Measurements from ENCODE around the gene KIRREL3. TPM values are rescaled to one million over a fixed set of nuclear protein-coding genes. Genes with fewer than 3 reads are reported as not detected.
"Not testable (repeated sequence)": the region's sequence is repeated elsewhere in the genome, so short reads cannot be mapped to it uniquely, and the experiment has no call there.

The KIRREL3 gene
- total RNA-seq, 4 donors from 2014 or later: 0.19 TPM; not detected in 3

- Histone ChIP-seq H3K27ac (no peak overlapping the region), H3K4me3 (no peak overlapping the region), H3K27me3 (no peaks in the 10 kb centered on the region), H3K4me1 (peaks cover 16 to 41% (median 25%) of the 10 kb centered on the region in 3 donors), H3K9me3 (no peaks in the 10 kb centered on the region), H3K36me3 (no peaks in the 10 kb centered on the region)
- intact Hi-C loops (cut with DNase I): no loop called here
- 85 to 88% methylated on average over 4 of the region's 4 CpGs for WGBS, 2 donors
- no peak for TF ChIP-seq CTCF (IDR thresholded peaks at IDR 0.05)
- no peak for TF ChIP-seq POLR2A (IDR thresholded peaks at IDR 0.05)
- no peak for DNase-seq
These were observed 603.6 kb downstream of the KIRREL3 start for GRCh38 chr11:126396965-126397364.

GRCh38 chr11:126396266-126396665, 604.3 kb downstream of the KIRREL3 start:
- H3K27me3 ChIP-seq; DNase-seq; H3K4me3 ChIP-seq; H3K36me3 ChIP-seq; intact Hi-C loops (cut with DNase I); H3K9me3 ChIP-seq: not testable (repeated sequence)
- Histone ChIP-seq H3K4me1 (peaks cover 16 to 48% (median 26%) of the 10 kb centered on the region in 3 donors), H3K27ac (peak overlapping the region in 1 of 4 donors; percentile 34)
- WGBS, 2 donors: 99% methylated on average over 11 of the region's 15 CpGs; no CpG with 5 or more reads in 1 of the 2 donors

- DNase-seq: not testable (repeated sequence)
These were observed 604.8 kb downstream of the KIRREL3 start for GRCh38 chr11:126395784-126396183.

GRCh38 chr11:126394634-126395072, 605.9 kb downstream of the KIRREL3 start:
- H3K27me3 ChIP-seq; H3K9me3 ChIP-seq; H3K36me3 ChIP-seq; DNase-seq; intact Hi-C loops (cut with DNase I); H3K4me3 ChIP-seq: not testable (repeated sequence)
- 56 to 60% methylated on average over 1 to 3 of the region's 7 CpGs for WGBS, 2 donors
- peak overlapping the region in 3 of 4 donors; percentile 2 to 42 (median 25) for H3K27ac ChIP-seq
- H3K4me1 ChIP-seq: peaks cover 16 to 54% (median 26%) of the 10 kb centered on the region in 3 donors

More at GRCh38 chr11:126395784-126396183, 604.8 kb downstream of the KIRREL3 start:
- Histone ChIP-seq H3K4me1 (peaks cover 16 to 51% (median 26%) of the 10 kb centered on the region in 3 donors), H3K27ac (peak overlapping the region in 2 of 4 donors; percentile 39 to 58)
- H3K36me3 ChIP-seq; H3K4me3 ChIP-seq; intact Hi-C loops (cut with DNase I); H3K27me3 ChIP-seq; H3K9me3 ChIP-seq: not testable (repeated sequence)
- WGBS, 2 donors: 91 to 100% methylated on average over 1 to 5 of the region's 13 CpGs

- intact Hi-C loops (cut with DNase I): no loop called here
- no peaks in the 10 kb centered on the region for H3K27me3 ChIP-seq
- H3K4me3 ChIP-seq: no peak overlapping the region
- no peak for DNase-seq
- H3K36me3 ChIP-seq: no peaks in the 10 kb centered on the region
- H3K9me3 ChIP-seq: no peaks in the 10 kb centered on the region
- TF ChIP-seq CTCF (IDR thresholded peaks at IDR 0.05): no peak
- TF ChIP-seq POLR2A (IDR thresholded peaks at IDR 0.05): no peak
- 52 to 64% methylated on average over 1 to 3 of the region's 3 CpGs for WGBS, 2 donors
- H3K4me1 ChIP-seq: peaks cover 16 to 54% (median 26%) of the 10 kb centered on the region in 3 donors
- H3K27ac ChIP-seq: peak overlapping the region in 3 of 4 donors; percentile 2 to 51 (median 25)
These were observed 606.5 kb downstream of the KIRREL3 start for GRCh38 chr11:126394036-126394435.

- no peaks in the 10 kb centered on the region for H3K36me3 ChIP-seq
- DNase-seq: no peak
- peak overlapping the region in 3 of 4 donors; percentile 14 to 30 (median 19) for H3K27ac ChIP-seq
- H3K4me1 ChIP-seq: peaks cover 16 to 57% (median 29%) of the 10 kb centered on the region in 3 donors
- no peaks in the 10 kb centered on the region for H3K9me3 ChIP-seq
- intact Hi-C loops (cut with DNase I): no loop called here
- TF ChIP-seq CTCF (IDR thresholded peaks at IDR 0.05) (no peak), POLR2A (IDR thresholded peaks at IDR 0.05) (no peak)
- H3K27me3 ChIP-seq: no peaks in the 10 kb centered on the region
- WGBS, 2 donors: 74 to 78% methylated on average over 5 of the region's 5 CpGs
- no peak overlapping the region for H3K4me3 ChIP-seq
These were observed 607.4 kb downstream of the KIRREL3 start for GRCh38 chr11:126393143-126393542.

GRCh38 chr11:126392633-126393013, 607.9 kb downstream of the KIRREL3 start:
- Histone ChIP-seq H3K4me1 (peaks cover 16 to 62% (median 33%) of the 10 kb centered on the region in 3 donors), H3K27ac (peak overlapping the region in 2 of 4 donors; percentile 19 to 30), H3K27me3 (no peaks in the 10 kb centered on the region), H3K36me3 (no peaks in the 10 kb centered on the region), H3K4me3 (no peak overlapping the region), H3K9me3 (no peaks in the 10 kb centered on the region)
- intact Hi-C loops (cut with DNase I): no loop called here
- TF ChIP-seq POLR2A (IDR thresholded peaks at IDR 0.05) (no peak), CTCF (IDR thresholded peaks at IDR 0.05) (no peak)
- DNase-seq: no peak
- 28 to 49% methylated on average over 4 of the region's 4 CpGs for WGBS, 2 donors

All from esophagus squamous epithelium (tissue), 5 donors.